Measurements from ENCODE around the gene PIAS2. TPM values are rescaled to one million over a fixed set of nuclear protein-coding genes. Genes with fewer than 3 reads are reported as not detected.

Gene PIAS2
- total RNA-seq, 4 donors from 2014 or later: 25.1 to 40.8 (median 29.2) TPM

GRCh38 chr18:46832849-46833248 is 84.5 kb downstream of the PIAS2 start:
- no peak for TF ChIP-seq CTCF (IDR thresholded peaks at IDR 0.05; ENCODE audit: low read depth)

- no peak for TF ChIP-seq CTCF (IDR thresholded peaks at IDR 0.05; ENCODE audit: low read depth)
Measured at GRCh38 chr18:46831434-46831833, 85.9 kb downstream of the PIAS2 start.

GRCh38 chr18:46830633-46831032 is 86.7 kb downstream of the PIAS2 start:
- no peak for TF ChIP-seq CTCF (IDR thresholded peaks at IDR 0.05; ENCODE audit: low read depth)

GRCh38 chr18:46829947-46830346 is 87.4 kb downstream of the PIAS2 start:
- no peak for TF ChIP-seq CTCF (IDR thresholded peaks at IDR 0.05; ENCODE audit: low read depth)

GRCh38 chr18:46829531-46829930 is 87.8 kb downstream of the PIAS2 start:
- TF ChIP-seq CTCF (IDR thresholded peaks at IDR 0.05; ENCODE audit: low read depth): no peak

- no peak for TF ChIP-seq CTCF (IDR thresholded peaks at IDR 0.05; ENCODE audit: low read depth)
Measured at GRCh38 chr18:46821856-46822711, 95.2 kb downstream of the PIAS2 start.

- TF ChIP-seq CTCF (IDR thresholded peaks at IDR 0.05; ENCODE audit: low read depth): no peak
Measured at GRCh38 chr18:46820863-46821262, 96.4 kb downstream of the PIAS2 start.

Measured in subcutaneous adipose tissue (tissue), 4 donors.